Measurements from ENCODE around the gene STK38L.

The STK38L gene

GRCh38 chr12:27309293-27309994 is 65.4 kb downstream of the STK38L start:
- no peak for DNase-seq (ENCODE audit: extremely low read depth in 1 of 2, low read depth in 1 of 2)

DNA sequence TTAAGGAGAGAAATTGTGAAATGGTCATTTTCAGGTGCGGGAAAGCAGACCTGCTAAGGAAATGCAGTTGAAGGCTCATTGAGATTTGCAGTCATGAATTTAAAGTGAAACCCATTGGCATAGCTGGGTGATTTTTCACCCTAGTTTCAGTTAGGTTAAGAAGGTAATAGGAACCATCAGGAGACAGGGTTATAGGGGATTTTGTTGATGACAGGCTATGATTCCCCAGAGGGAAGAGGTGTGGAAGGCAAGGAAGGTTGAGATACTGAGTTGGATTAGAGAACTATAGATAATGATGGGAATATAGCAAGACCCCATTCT is 65.9 kb downstream of the STK38L start:
- DNase-seq (ENCODE audit: extremely low read depth in 1 of 2, low read depth in 1 of 2), result no peak

DNA sequence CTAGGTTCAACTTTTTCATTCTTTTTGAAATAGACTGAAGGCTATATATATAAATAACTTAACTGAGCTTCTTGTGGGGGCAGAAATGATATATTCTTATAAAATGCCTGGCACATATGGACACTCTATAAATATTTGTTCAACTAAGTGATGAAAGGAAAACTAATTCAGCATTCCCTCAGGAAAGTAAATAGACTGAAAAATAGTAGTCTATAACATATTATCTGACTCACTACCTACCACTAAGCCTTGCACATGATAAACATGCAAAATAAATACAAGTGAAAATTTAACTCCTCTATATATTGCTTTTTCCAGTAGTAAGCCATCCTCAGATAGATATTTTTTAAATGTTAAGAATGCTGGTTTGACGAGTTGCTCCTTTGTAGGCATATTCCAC is 72.9 kb downstream of the STK38L start:
- DNase-seq (ENCODE audit: extremely low read depth in 1 of 2, low read depth in 1 of 2), result no peak

GRCh38 chr12:27319409-27319808 is 75.3 kb downstream of the STK38L start:
- DNase-seq (ENCODE audit: extremely low read depth in 1 of 2, low read depth in 1 of 2), result no peak

DNA sequence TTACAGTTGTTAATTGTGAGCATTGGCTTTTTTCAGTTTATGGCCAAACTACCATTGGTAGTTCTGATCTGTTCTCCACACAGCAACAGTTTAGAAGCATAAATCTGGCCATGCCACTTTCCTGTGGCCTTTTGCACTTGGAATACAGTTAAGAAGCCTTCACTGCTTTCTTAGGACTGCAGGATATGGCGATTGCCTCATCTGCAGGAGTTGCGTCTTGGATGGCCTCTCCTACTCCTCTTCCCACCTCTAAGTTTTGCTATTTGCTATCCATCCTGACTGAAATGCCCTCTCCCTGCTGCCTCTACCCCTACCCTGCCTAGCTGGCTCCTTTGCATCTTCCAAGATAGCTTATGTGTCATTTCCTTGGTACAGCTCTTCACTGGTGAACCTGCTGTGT is 75.8 kb downstream of the STK38L start:
- no peak for DNase-seq (ENCODE audit: extremely low read depth in 1 of 2, low read depth in 1 of 2)

- DNase-seq (ENCODE audit: extremely low read depth in 1 of 2, low read depth in 1 of 2), result no peak
Observed at GRCh38 chr12:27324530-27324929, 80.4 kb downstream of the STK38L start.

DNA sequence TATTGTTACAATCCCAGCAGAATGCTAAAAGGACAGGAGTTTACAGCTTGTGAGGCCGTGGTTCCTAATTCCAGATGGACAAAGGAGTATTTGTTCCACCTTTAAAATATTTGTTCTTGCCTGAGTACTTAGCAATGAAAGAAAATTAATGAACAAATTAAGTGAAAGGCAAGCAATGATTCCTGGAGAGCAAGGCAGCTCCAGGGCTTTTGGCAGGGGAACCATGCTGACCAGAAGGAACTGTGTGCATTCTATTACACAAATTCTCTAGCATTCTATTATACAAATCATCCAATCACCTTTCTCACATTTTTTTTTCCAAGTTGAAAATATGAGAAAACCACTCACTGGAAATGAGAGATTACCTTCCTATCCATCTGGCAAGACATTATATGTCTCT is 86.8 kb downstream of the STK38L start:
- no peak for DNase-seq (ENCODE audit: extremely low read depth in 1 of 2, low read depth in 1 of 2)

- no peak for DNase-seq (ENCODE audit: extremely low read depth in 1 of 2, low read depth in 1 of 2)
Observed at GRCh38 chr12:27331291-27331926, 87.3 kb downstream of the STK38L start.

GRCh38 chr12:27331927-27332324 is 87.8 kb downstream of the STK38L start:
- DNase-seq (ENCODE audit: extremely low read depth in 1 of 2, low read depth in 1 of 2), result no peak

GRCh38 chr12:27332407-27332713 is 88.3 kb downstream of the STK38L start:
- no peak for DNase-seq (ENCODE audit: extremely low read depth in 1 of 2, low read depth in 1 of 2)

DNA sequence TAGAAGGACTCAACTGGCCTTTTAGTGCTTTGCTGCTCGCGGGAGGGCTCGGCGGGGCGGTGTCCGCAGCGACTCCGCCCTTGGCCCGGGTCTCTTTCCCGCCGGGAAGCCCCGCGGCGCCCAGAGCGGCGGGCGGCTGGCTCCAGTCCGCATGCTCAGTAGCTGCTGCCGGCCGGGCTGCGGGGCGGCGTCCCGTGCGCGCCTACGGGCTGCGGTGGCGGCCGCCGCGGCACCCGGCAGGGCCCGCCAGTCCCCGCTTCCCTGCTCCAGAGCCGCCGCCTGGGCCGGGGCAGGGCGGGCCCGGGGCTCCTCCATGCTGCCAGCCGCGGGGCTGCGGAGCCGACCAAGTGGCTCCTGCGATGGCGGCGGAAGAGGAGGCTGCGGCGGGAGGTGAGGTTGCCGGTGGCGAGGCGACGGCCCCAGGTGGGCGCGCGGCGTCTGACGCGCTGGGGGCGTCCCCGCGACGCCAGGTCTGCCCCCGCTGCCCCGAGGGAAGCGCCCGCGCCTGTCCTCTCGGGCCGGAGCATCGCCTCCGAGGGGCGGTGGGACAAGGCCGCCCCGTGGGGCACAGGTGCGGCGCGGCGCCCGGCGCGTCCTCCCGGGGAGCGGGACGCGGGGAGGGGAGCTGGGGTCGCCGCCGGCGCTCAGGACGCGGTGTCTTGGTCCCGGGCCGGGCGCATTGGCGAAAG is 88.8 kb downstream of the STK38L start, which contains the start of gene BMAL2:
Gene BMAL2 (plus strand): TSS at position 123 of the 689 bp plus-strand sequence. CDS start 237 bp downstream, at position 360.
- DNase-seq (ENCODE audit: extremely low read depth in 1 of 2, low read depth in 1 of 2), result no peak

DNA sequence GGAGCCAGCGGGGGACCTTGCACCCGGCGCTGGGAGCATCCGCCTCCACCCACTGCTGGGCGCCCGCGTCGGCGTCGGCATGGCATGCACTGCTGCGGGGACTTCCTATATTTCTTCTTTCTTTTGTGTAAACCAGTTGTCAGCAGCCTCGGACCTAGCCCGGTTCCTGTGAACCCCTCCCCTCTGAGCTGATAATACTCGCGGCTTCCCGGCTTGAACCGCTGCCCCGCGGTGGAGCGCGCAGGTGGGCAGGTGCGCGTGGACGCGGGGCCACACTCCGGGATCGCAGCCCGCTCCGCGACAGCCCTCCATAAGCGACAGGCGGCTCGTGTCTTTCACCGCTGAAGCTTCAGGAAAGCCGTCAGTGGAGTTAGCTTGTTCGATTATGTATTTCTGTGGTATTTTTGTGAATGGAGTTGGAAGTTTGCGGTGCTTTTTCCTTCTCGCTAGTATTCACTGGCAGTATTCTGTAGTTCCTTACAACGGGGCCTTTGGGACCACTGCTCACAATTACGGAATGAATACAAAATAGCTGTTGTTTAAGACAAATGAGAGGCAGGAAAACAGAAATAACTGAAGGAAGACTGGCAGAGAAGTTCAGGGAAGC is 89.4 kb downstream of the STK38L start:
- no peak for DNase-seq (ENCODE audit: extremely low read depth in 1 of 2, low read depth in 1 of 2)

DNA sequence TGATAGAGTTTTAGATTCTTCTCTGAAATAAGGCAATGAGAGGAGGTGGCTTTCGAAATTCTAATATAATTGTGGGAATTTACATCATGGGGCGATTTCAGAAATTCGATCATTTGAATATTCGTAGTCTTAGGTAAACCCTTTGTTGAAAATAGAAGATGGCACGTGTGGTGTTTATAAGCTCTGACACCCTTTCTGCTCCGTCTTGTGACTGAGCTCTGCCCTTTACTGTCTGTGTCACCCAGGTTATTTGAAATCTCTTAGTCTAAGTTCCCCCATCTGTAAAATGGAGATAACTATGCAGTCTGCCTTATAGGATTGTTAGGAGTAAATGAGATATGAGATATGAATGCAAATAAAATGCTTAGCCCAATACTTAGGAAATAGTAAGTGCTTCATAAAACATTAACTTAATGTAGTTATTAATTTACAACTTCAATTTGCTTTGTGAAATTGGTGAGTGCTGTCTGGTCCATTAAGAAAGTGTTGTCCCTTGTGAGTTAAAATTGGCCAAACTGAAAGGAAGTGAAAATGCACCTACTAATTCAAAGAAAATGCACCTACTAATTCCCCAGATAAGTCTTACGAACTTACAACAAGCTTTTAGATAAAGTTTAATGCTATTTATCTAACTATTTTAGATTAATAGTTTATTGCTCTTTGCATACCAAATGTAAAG is 90.1 kb downstream of the STK38L start:
- no peak for DNase-seq (ENCODE audit: extremely low read depth in 1 of 2, low read depth in 1 of 2)

DNA sequence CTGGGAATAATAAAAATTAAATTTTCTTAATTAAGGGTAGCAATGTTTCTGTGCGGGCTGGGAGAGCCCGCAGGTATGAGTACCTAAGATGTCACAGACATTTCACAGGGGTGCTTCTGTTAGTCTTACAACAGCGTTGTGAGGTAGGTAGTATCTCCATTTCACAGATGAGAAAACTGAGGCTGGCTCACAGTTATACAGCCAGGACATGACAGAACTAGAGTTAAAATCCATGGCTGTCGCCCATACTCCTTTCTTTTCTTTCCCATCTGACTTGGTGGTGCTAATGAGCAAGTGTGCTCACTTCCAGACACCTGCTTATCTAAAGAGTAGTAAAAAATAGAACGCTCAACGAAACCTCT is 90.6 kb downstream of the STK38L start:
- DNase-seq (ENCODE audit: extremely low read depth in 1 of 2, low read depth in 1 of 2), result no peak

DNA sequence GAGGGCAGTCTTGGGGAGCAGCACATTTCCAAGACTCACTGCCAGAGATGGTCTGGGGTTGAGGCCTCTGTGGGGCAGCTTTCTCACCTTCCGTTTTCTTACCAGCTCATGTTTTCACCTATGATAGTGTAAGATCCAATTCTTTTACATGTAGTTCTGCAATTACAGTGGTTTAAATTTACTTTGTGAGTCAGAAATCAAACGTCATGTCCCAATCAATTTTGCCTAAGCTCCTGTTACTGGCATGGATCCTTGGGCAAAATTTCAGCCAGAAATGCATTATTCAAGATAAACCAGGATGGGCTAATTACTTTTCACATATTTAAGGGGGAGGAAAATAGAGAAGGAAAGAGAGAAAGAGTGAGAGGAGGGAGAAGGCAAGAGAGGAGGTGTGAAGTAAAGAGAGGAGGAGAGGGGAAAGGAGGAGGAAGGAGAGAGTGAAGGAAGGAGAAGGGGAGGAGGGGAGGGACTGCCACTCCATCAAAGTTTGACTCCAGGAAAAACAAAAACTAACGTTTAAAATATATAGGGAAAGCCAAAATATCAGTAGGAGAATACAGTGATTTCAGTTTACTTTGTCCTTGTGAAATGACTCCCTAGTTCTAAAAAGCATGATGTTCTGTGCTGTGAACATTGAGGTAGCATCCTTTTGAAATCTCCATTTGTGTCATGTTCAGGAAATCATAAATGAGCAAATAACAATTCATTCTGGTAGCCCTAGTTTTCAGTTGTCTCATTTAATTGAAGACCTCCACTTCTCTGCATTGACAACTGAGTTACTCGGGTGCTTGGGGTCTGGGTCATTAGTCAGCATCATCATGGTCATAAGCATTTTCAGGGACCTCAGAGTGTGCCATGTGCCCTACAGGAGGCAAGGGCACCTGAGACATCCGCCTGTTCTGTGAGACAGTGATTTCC is 91.5 kb downstream of the STK38L start:
- no peak for DNase-seq (ENCODE audit: extremely low read depth in 1 of 2, low read depth in 1 of 2)

DNA sequence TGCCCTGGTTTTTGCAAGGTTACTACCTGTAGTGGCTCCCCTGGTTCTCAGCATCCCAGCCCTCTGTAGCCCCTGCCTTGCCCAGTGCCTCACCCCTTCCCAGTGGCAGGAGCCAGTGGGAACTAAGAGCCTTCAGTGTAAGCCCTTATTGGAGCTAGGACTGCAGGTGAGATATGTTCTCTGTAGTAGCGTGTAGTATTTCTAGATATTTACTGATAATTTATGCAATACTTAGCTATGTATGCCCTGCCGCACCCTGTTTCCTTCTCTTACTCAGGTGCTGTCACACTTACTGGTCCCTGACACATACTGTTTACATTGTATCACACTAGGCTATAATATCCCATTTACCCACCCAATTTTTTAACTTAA is 92.2 kb downstream of the STK38L start:
- no peak for DNase-seq (ENCODE audit: extremely low read depth in 1 of 2, low read depth in 1 of 2)

GRCh38 chr12:27337376-27337775 is 93.3 kb downstream of the STK38L start:
- DNase-seq (ENCODE audit: extremely low read depth in 1 of 2, low read depth in 1 of 2), result no peak

GRCh38 chr12:27338473-27338872 is 94.4 kb downstream of the STK38L start:
- DNase-seq (ENCODE audit: extremely low read depth in 1 of 2, low read depth in 1 of 2), result no peak

DNA sequence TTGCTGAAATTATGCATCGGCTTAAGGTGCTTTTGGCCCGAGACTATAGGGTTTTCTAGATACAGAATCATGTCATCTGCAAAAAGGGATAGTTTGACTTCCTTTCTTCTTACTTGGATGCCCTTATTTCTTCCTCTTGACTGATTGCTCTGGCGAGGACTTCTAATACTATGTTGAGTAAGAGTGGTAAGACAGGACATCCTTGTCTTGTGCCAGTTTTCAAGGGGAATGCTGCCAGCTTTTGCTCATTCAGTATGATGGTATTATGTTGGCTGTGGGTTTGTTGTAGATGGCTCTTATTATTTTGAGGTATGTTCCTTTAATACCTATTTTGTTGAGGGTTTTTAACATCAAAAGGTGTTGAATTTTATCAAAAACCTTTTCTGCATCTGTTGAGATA is 96.9 kb downstream of the STK38L start:
- no peak for DNase-seq (ENCODE audit: extremely low read depth in 1 of 2, low read depth in 1 of 2)

DNA sequence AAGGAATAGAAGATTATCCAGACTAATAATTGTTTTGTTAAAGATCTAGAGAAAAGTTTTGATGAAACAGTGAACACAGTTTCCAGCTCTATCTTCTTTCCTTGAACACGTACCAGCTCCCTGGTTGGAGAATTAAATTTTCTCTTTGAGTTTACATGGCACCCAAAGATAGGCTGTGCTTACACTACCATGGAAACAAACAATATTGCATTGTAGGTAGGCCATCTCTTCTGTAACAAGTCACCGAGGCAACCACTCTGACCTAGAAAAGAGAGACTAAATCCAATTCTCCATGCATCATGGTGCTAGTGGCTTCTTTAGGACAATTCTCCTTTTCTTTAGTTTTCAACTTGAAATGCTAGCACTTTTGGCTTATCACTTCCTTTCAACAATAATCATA is 98.5 kb downstream of the STK38L start:
- no peak for DNase-seq (ENCODE audit: extremely low read depth in 1 of 2, low read depth in 1 of 2)

Data from stimulated activated CD8-positive, alpha-beta memory T cell treated with anti-CD3 and anti-CD28 coated beads, Interleukin-7, amount 100 ng/mL, for 48 hours (primary cell).